Measurements from ENCODE around the gene BRD9. TPM values are rescaled to one million over a fixed set of nuclear protein-coding genes. Genes with fewer than 3 reads are reported as not detected.
A peak's percentile ranks its signal among the peaks of the same experiment; 100 is the strongest.

The BRD9 gene
- total RNA-seq, 4 donors from 2014 or later = 20.3 to 28.8 (median 22.2) TPM

GRCh38 chr5:884345-885126 is 8.1 kb downstream of the BRD9 start:
- Histone ChIP-seq H3K36me3 (peaks cover 0 to 86% of the 10 kb centered on the region in 2 donors), H3K27ac (no peak overlapping the region), H3K4me1 (no peaks in the 10 kb centered on the region), H3K27me3 (no peaks in the 10 kb centered on the region), H3K9me3 (no peaks in the 10 kb centered on the region), H3K4me3 (no peak overlapping the region)
- DNase-seq = peak in 1 of 2 donors; percentile 8
- ATAC-seq = no peak
- intact Hi-C loops (cut with DNase I; ENCODE audit: low total_unique reads) (no loop called here), in situ Hi-C loops (cut with MboI; ENCODE audit: low sequenced_read_pairs in 4 of 4) (no loop called here)
- TF ChIP-seq POLR2A (IDR thresholded peaks at IDR 0.05) = no peak
- no peak for TF ChIP-seq CTCF (IDR thresholded peaks at IDR 0.05 in 4 of 5, conservative IDR thresholded peaks at IDR 0.05 in 1 of 5)

- in situ Hi-C loops (cut with MboI; ENCODE audit: low sequenced_read_pairs in 4 of 4) = no loop called here
- Histone ChIP-seq H3K36me3 (peaks cover 0 to 77% of the 10 kb centered on the region in 2 donors), H3K27ac (no peak overlapping the region), H3K4me1 (no peaks in the 10 kb centered on the region), H3K4me3 (no peak overlapping the region), H3K27me3 (no peaks in the 10 kb centered on the region), H3K9me3 (no peaks in the 10 kb centered on the region)
- no peak for TF ChIP-seq CTCF (IDR thresholded peaks at IDR 0.05 in 4 of 5, conservative IDR thresholded peaks at IDR 0.05 in 1 of 5)
- ATAC-seq = no peak
- intact Hi-C loops (cut with DNase I; ENCODE audit: low total_unique reads) = no loop called here
- DNase-seq = peak in 1 of 2 donors; percentile 6
Measured at GRCh38 chr5:883475-884181, 9.0 kb downstream of the BRD9 start.

GRCh38 chr5:882253-883183 is 10.1 kb downstream of the BRD9 start:
- TF ChIP-seq POLR2A (IDR thresholded peaks at IDR 0.05) = no peak
- no peak for TF ChIP-seq CTCF (IDR thresholded peaks at IDR 0.05 in 4 of 5, conservative IDR thresholded peaks at IDR 0.05 in 1 of 5)
- H3K4me3 ChIP-seq = no peak overlapping the region
- peak in 1 of 2 donors; percentile 3 for DNase-seq
- H3K9me3 ChIP-seq = no peaks in the 10 kb centered on the region
- no peaks in the 10 kb centered on the region for H3K4me1 ChIP-seq
- in situ Hi-C loops (cut with MboI; ENCODE audit: low sequenced_read_pairs in 4 of 4) (no loop called here), intact Hi-C loops (cut with DNase I; ENCODE audit: low total_unique reads) (no loop called here)
- no peaks in the 10 kb centered on the region for H3K27me3 ChIP-seq
- H3K36me3 ChIP-seq = peaks cover 0 to 73% of the 10 kb centered on the region in 2 donors
- ATAC-seq = no peak
- H3K27ac ChIP-seq = no peak overlapping the region

DNA sequence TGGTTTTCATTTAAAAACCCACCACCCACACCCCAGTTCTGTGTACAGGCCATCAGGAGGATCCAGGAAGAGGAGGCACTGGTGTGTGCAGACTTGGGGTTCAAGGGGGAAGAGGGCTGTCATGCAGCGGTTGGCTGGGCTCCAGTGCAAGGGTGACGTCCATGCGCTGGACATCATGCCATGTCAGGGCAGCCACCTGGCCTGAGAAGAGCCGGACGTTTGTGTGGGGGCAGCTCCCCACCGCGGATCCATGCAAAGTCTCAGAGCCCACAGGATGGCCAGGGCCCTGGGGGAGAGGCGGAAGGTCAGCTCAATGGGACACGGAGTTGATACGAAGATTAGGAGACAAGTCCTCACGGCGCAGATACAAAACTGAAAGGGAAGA is 11.1 kb downstream of the BRD9 start:
- no peak for DNase-seq
- no peaks in the 10 kb centered on the region for H3K4me1 ChIP-seq
- intact Hi-C loops (cut with DNase I; ENCODE audit: low total_unique reads) = no loop called here

More for the DNA sequence above, 11.1 kb downstream of the BRD9 start:
- Histone ChIP-seq H3K27ac (no peak overlapping the region), H3K36me3 (peaks cover 0 to 75% of the 10 kb centered on the region in 2 donors), H3K27me3 (no peaks in the 10 kb centered on the region), H3K9me3 (no peaks in the 10 kb centered on the region), H3K4me3 (no peak overlapping the region)
- TF ChIP-seq POLR2A (IDR thresholded peaks at IDR 0.05) (no peak), CTCF (IDR thresholded peaks at IDR 0.05 in 4 of 5, conservative IDR thresholded peaks at IDR 0.05 in 1 of 5) (no peak)
- no peak for ATAC-seq
- in situ Hi-C loops (cut with MboI; ENCODE audit: low sequenced_read_pairs in 4 of 4) = no loop called here
